Neural cell (in vitro differentiated cells): ENCODE data around the gene IDE.

Experiments used
- CTCF ChIP-seq: fragments of 450-650 bp; IDR thresholded peaks from 2 replicates; pipeline ENCODE4 v1.5.1; 2014; ENCODE audit warnings: antibody characterized with exemption, mild to moderate bottlenecking, moderate library complexity; ENCODE audit not compliant: poor library complexity, severe bottlenecking
- EP300 ChIP-seq: fragments of 450-650 bp; conservative IDR thresholded peaks from 2 replicates; pipeline ENCODE4 v1.6.1; 2014; ENCODE audit warnings: antibody characterized with exemption, mild to moderate bottlenecking, moderate library complexity; ENCODE audit not compliant: poor library complexity, severe bottlenecking
- REST ChIP-seq: IDR thresholded peaks from 2 replicates; pipeline ENCODE4 v1.6.1; 2012; ENCODE audit warnings: borderline replicate concordance
- SMC3 ChIP-seq: fragments of 450-650 bp; conservative IDR thresholded peaks from 2 replicates; pipeline ENCODE4 v1.6.1; 2014; ENCODE audit warnings: antibody characterized with exemption, mild to moderate bottlenecking, moderate library complexity; ENCODE audit not compliant: poor library complexity

- TF ChIP-seq CTCF (no peak), SMC3 (no peak), EP300 (no peak), REST (no peak)
Measured at GRCh38 chr10:92450896-92451295, 123.0 kb downstream of the IDE start.
